SH-SY5Y (cell line): ENCODE measurements around the gene ARHGDIB.

Source experiments
- GATA2 ChIP-seq: IDR thresholded peaks from 2 replicates; pipeline ENCODE4 v1.6.1; 2011; ENCODE audit warnings: mild to moderate bottlenecking, low read depth, low read length
- GATA3 ChIP-seq: IDR thresholded peaks from 2 replicates; pipeline ENCODE4 v1.6.1; 2011; ENCODE audit warnings: low read depth, mild to moderate bottlenecking, low read length, moderate library complexity

The ARHGDIB gene

GRCh38 chr12:14956024-14956891 lies 5.1 kb downstream of the ARHGDIB start:
- TF ChIP-seq GATA2, result no peak
- no peak for TF ChIP-seq GATA3

GRCh38 chr12:14954269-14954668 lies 7.1 kb downstream of the ARHGDIB start:
- TF ChIP-seq GATA2 (no peak), GATA3 (no peak)

- no peak for TF ChIP-seq GATA2
- no peak for TF ChIP-seq GATA3
These were observed 7.6 kb downstream of the ARHGDIB start for GRCh38 chr12:14953752-14954151.

- TF ChIP-seq GATA2 (no peak), GATA3 (no peak)
These were observed 9.0 kb downstream of the ARHGDIB start for GRCh38 chr12:14952299-14952921.

- TF ChIP-seq GATA3, result no peak
- no peak for TF ChIP-seq GATA2
These were observed 9.6 kb downstream of the ARHGDIB start for GRCh38 chr12:14951851-14952250.

GRCh38 chr12:14950982-14951746 lies 10.2 kb downstream of the ARHGDIB start:
- TF ChIP-seq GATA3, result no peak

GRCh38 chr12:14950421-14950820 lies 11.0 kb downstream of the ARHGDIB start:
- TF ChIP-seq GATA2 (no peak), GATA3 (no peak)

GRCh38 chr12:14949631-14950030 lies 11.8 kb downstream of the ARHGDIB start:
- TF ChIP-seq GATA2 (no peak), GATA3 (no peak)

GRCh38 chr12:14948672-14949071 lies 12.7 kb downstream of the ARHGDIB start:
- no peak for TF ChIP-seq GATA2
- TF ChIP-seq GATA3, result no peak

- TF ChIP-seq GATA3 (no peak), GATA2 (no peak)
These were observed 14.5 kb downstream of the ARHGDIB start for GRCh38 chr12:14946861-14947260.

GRCh38 chr12:14946162-14946561 lies 15.2 kb downstream of the ARHGDIB start:
- TF ChIP-seq GATA3, result no peak
- no peak for TF ChIP-seq GATA2

GRCh38 chr12:14942196-14942931 lies 19.0 kb downstream of the ARHGDIB start:
- TF ChIP-seq GATA2, result no peak
- TF ChIP-seq GATA3, result no peak

GRCh38 chr12:14941369-14941768 lies 20.0 kb downstream of the ARHGDIB start:
- TF ChIP-seq GATA3 (no peak), GATA2 (no peak)

GRCh38 chr12:14938301-14938700 lies 23.1 kb downstream of the ARHGDIB start, which contains the start of gene ERP27:
TSS of gene ERP27 (minus strand) at chr12:14938537. CDS start at chr12:14938508, 29 bp downstream.
- no peak for TF ChIP-seq GATA2
- no peak for TF ChIP-seq GATA3

- TF ChIP-seq GATA3 (no peak), GATA2 (no peak)
These were observed 23.7 kb downstream of the ARHGDIB start for GRCh38 chr12:14937689-14938088.
